Neuronal stem cell (in vitro differentiated cells): ENCODE data around the gene EED.

ENCODE experiments used
- DNase-seq: peaks from one replicate; pipeline ENCODE4 v3.0.0-alpha.2; 2013; ENCODE audit warnings: low spot score
- H2AFZ ChIP-seq: one replicate; pipeline ENCODE4 v1.6.1; 2013; ENCODE audit warnings: mild to moderate bottlenecking, low read length, inconsistent platforms
- H2AK5ac ChIP-seq: 2 replicates; pipeline ENCODE4 v1.6.1; 2013; ENCODE audit warnings: low read depth, mild to moderate bottlenecking, inconsistent platforms, low read length, moderate library complexity, mixed read lengths
- H2BK120ac ChIP-seq: 2 replicates; pipeline ENCODE4 v1.6.1; 2013; ENCODE audit warnings: low read depth, mild to moderate bottlenecking, inconsistent platforms, low read length, moderate library complexity, mixed read lengths
- H2BK12ac ChIP-seq: one replicate; pipeline ENCODE4 v1.6.1; 2013; ENCODE audit warnings: low read length, inconsistent platforms
- H2BK15ac ChIP-seq: 2 replicates; pipeline ENCODE4 v1.6.1; 2013; ENCODE audit warnings: mild to moderate bottlenecking, low read length, inconsistent platforms, mixed read lengths
- H2BK5ac ChIP-seq: one replicate; pipeline ENCODE4 v1.6.1; 2013; ENCODE audit warnings: inconsistent platforms, mild to moderate bottlenecking, low read length, moderate library complexity
- H3K14ac ChIP-seq: one replicate; pipeline ENCODE4 v1.6.1; 2013; ENCODE audit warnings: low read length, inconsistent platforms
- H3K18ac ChIP-seq: 2 replicates; pipeline ENCODE4 v1.6.1; 2013; ENCODE audit warnings: low read length, inconsistent platforms
- H3K23ac ChIP-seq: 2 replicates; pipeline ENCODE4 v1.6.1; 2013; ENCODE audit warnings: low read depth, mild to moderate bottlenecking, mixed read lengths, low read length, inconsistent platforms; ENCODE audit not compliant: poor library complexity
- H3K27ac ChIP-seq: replicated peaks from 3 replicates; pipeline ENCODE4 v1.5.1; 2013; ENCODE audit warnings: low read length, inconsistent platforms
- H3K27me3 ChIP-seq, 3 experiments: 2 replicates each; pipeline ENCODE4 v1.6.1; 2013; ENCODE audit warnings: low read length in 3 of 3, mild to moderate bottlenecking in 2 of 3, inconsistent platforms in 1 of 3, low read depth in 1 of 3, mixed read lengths in 1 of 3, moderate library complexity in 1 of 3; ENCODE audit not compliant: control insufficient read depth in 3 of 3, insufficient read depth in 3 of 3
- H3K36me3 ChIP-seq, 2 donors: replicated peaks in 1 of 2; 2 replicates each; pipeline ENCODE4 v1.6.1; 2013; ENCODE audit warnings: low read length in 2 of 2; ENCODE audit not compliant: control insufficient read depth in 2 of 2, insufficient read depth in 2 of 2
- H3K4ac ChIP-seq: 2 replicates; pipeline ENCODE4 v1.6.1; 2013; ENCODE audit warnings: inconsistent platforms, mild to moderate bottlenecking, low read length, moderate library complexity
- H3K4me1 ChIP-seq, 2 donors: 1 replicate in 1 of 2; 2 replicates in 1 of 2; pipeline ENCODE4 v1.6.1; 2013; ENCODE audit warnings: low read length in 2 of 2, low read depth in 1 of 2; ENCODE audit not compliant: control insufficient read depth in 2 of 2, insufficient read depth in 1 of 2
- H3K4me2 ChIP-seq: one replicate; pipeline ENCODE4 v1.6.1; 2013; ENCODE audit warnings: mild to moderate bottlenecking, low read length, inconsistent platforms; ENCODE audit not compliant: insufficient read depth, poor library complexity, severe bottlenecking
- H3K4me3 ChIP-seq, 2 donors: 2 replicates each; pipeline ENCODE4 v1.5.1; 2013; ENCODE audit warnings: low read length in 2 of 2, mild to moderate bottlenecking in 2 of 2, inconsistent platforms in 1 of 2, moderate library complexity in 1 of 2
- H3K79me1 ChIP-seq: one replicate; pipeline ENCODE4 v1.6.1; 2013; ENCODE audit warnings: low read depth, mild to moderate bottlenecking, inconsistent platforms, low read length, moderate library complexity
- H3K9ac ChIP-seq: one replicate; pipeline ENCODE4 v1.6.1; 2013; ENCODE audit warnings: mild to moderate bottlenecking, low read depth, low read length, inconsistent platforms; ENCODE audit not compliant: poor library complexity
- H3K9me3 ChIP-seq, 2 donors: replicated peaks in 1 of 2; 2 replicates each; pipeline versions ENCODE3 to v1.6.1; 2013; ENCODE audit warnings: low read length in 2 of 2, mild to moderate bottlenecking in 2 of 2, inconsistent platforms in 1 of 2, low read depth in 1 of 2, mixed read lengths in 1 of 2, moderate library complexity in 1 of 2; ENCODE audit not compliant: control insufficient read depth in 2 of 2, insufficient read depth in 1 of 2
- H4K8ac ChIP-seq: one replicate; pipeline ENCODE4 v1.6.1; 2013; ENCODE audit warnings: low read depth, mild to moderate bottlenecking, inconsistent platforms, low read length, moderate library complexity
- H4K91ac ChIP-seq: one replicate; pipeline ENCODE4 v1.6.1; 2013; ENCODE audit warnings: low read length, low read depth, mild to moderate bottlenecking, inconsistent platforms; ENCODE audit not compliant: poor library complexity
- WGBS, 2 donors: extraction: QIAGEN DNeasy Blood & Tissue Kit; methylation state at CpG; one replicate each; pipeline ENCODE4 v1.1.7; 2013; ENCODE audit warnings: missing lambda C conversion rate in 2 of 2, mixed read lengths in 1 of 2; ENCODE audit not compliant: insufficient read length in 2 of 2, insufficient replicate concordance in 1 of 2; ENCODE audit errors: extremely low coverage in 2 of 2; 5-methylcytosine and 5-hydroxymethylcytosine counted together

EED gene

DNA sequence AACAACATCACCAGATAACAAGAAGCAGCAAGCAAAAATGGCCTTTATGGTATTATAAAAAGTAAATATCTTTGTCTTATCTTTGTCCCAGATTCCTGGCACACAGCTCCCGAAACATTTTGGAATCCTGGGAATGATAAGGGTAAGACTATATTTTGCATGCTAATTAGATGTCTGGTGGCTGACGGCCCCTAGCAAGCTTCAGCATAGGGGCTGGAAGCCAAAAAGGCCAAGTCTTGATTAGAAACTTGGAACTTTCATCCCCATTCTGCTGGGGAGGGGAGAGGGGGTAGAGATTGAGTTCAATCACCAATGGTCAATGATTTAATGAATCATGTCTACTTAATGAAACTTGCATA lies 38.2 kb upstream of the EED start:
- Histone ChIP-seq H3K23ac (no peak overlapping the region), H2BK15ac (no peak overlapping the region), H3K27ac (no peak overlapping the region), H3K9ac (no peak overlapping the region), H3K4me3 (no peak overlapping the region), H2BK120ac (no peak overlapping the region), H3K18ac (no peak overlapping the region), H3K4ac (no peak overlapping the region), H2BK5ac (no peak overlapping the region), H3K36me3 (no peaks in the 10 kb centered on the region), H3K79me1 (no peaks in the 10 kb centered on the region), H3K4me2 (no peak overlapping the region), H2AK5ac (no peak overlapping the region), H3K9me3 (no peaks in the 10 kb centered on the region), H3K14ac (no peak overlapping the region), H4K91ac (no peak overlapping the region), H3K4me1 (no peaks in the 10 kb centered on the region), H3K27me3 (peaks cover 0 to 2% (median 0%) of the 10 kb centered on the region in 3 experiments), H2BK12ac (no peak overlapping the region), H2AFZ (no peak overlapping the region), H4K8ac (no peak overlapping the region)
- DNase-seq = no peak
- no CpG with 5 or more reads among the region's 2 CpGs for WGBS, 2 donors

DNA sequence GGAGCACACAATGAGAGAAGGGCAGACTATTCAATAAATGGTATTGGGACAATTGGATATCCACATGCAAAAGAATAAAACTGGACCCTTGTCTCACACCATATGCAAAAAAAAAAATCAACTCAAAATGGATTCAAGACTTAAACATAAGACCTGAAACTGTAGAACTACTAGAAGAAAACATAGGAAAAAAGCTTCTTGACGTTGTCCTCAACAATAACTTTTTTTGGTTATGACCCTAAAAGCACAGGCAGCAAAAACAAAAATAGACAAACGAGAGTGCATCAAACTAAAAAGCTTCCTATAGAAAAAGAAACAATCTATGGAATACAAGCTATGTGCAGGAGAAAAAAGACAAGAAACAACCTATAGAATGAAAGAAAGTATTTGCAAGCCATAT lies 37.1 kb upstream of the EED start:
- Histone ChIP-seq H4K8ac (no peak overlapping the region), H3K9ac (no peak overlapping the region), H3K4me3 (no peak overlapping the region), H4K91ac (no peak overlapping the region), H3K18ac (no peak overlapping the region), H3K9me3 (no peaks in the 10 kb centered on the region), H2BK5ac (no peak overlapping the region), H2AFZ (no peak overlapping the region), H3K23ac (no peak overlapping the region), H3K79me1 (no peaks in the 10 kb centered on the region), H3K27ac (no peak overlapping the region), H2BK12ac (no peak overlapping the region), H2AK5ac (no peak overlapping the region), H3K4me2 (no peak overlapping the region), H3K4me1 (no peaks in the 10 kb centered on the region), H2BK15ac (no peak overlapping the region), H3K4ac (no peak overlapping the region), H3K14ac (no peak overlapping the region), H2BK120ac (no peak overlapping the region), H3K27me3 (peaks cover 0 to 5% (median 0%) of the 10 kb centered on the region in 3 experiments), H3K36me3 (no peaks in the 10 kb centered on the region)
- WGBS, 2 donors = no CpG with 5 or more reads among the region's 2 CpGs
- no peak for DNase-seq

DNA sequence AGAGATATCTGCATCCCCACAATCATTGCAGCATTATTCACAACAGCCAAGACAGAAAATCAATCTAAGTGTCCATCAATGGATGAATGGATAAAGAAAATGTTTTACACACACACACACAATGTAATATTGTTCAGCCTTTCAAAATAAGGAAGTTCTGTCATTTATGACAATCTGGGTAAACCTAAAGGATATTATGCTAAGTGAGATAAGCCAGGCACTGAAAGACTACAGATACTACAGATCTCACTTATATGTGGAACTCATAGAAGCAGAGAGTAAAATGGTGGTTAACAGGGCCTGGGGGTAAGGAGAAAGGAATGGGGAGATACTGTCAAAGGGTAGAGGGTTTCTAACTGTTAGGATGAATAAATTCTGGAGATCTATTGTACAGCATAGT lies 36.0 kb upstream of the EED start:
- no peak overlapping the region for H3K14ac ChIP-seq
- H2BK5ac ChIP-seq = no peak overlapping the region
- H3K9ac ChIP-seq = no peak overlapping the region
- no peak overlapping the region for H3K18ac ChIP-seq
- H2BK12ac ChIP-seq = no peak overlapping the region
- no peak overlapping the region for H4K8ac ChIP-seq
- H3K4ac ChIP-seq = no peak overlapping the region
- no peak overlapping the region for H3K27ac ChIP-seq
- no peak for DNase-seq
- no peaks in the 10 kb centered on the region for H3K36me3 ChIP-seq
- H2BK15ac ChIP-seq = no peak overlapping the region
- H2AK5ac ChIP-seq = no peak overlapping the region
- no peak overlapping the region for H2BK120ac ChIP-seq
- H3K23ac ChIP-seq = no peak overlapping the region
- H3K27me3 ChIP-seq = peaks cover 0 to 6% (median 0%) of the 10 kb centered on the region in 3 experiments
- H4K91ac ChIP-seq = no peak overlapping the region
- H3K4me1 ChIP-seq = no peaks in the 10 kb centered on the region
- no peak overlapping the region for H3K4me3 ChIP-seq
- H2AFZ ChIP-seq = no peak overlapping the region
- no peaks in the 10 kb centered on the region for H3K79me1 ChIP-seq
- no peaks in the 10 kb centered on the region for H3K9me3 ChIP-seq
- H3K4me2 ChIP-seq = no peak overlapping the region

DNA sequence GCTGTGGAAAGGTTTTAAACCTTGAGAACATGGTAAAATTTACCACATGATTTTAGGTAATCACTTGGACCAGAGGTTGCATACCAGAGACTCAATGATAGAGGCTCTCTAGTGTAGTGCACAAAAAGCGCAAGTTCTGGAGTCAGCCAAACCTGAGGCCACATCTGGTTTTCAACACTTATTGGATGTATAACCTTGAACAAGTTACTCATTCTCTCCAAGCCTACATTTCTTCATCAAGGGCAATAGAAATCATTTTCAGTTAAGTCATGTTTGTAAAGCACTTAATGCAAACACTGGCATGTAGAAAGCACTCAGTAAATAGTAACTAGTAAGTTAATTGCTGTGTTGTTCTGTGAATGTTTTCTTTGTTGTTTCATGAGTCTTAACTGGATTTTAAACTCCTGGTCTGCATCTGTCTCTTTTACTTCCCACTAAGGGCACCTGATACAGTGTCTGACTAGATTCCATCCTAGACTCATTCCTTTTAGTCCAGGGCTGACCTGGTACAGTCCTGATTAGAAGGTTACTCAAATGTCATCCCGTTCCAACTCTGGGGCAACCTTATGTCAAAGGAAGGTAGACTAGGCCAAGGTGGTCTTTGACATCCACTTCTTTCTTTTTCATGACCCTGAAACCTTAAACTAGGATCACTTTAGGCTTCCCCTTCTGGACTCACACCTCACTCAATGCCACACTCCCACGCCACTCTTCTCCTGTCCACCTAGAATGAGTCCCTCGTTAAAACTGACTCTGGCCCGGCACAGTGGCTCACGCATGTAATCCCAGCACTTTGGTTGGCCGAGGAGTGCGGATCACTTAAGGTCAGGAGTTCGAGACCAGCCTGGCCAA lies 34.5 kb upstream of the EED start:
- Histone ChIP-seq H3K23ac (no peak overlapping the region), H2BK15ac (no peak overlapping the region), H2AFZ (no peak overlapping the region), H3K27ac (no peak overlapping the region), H3K4ac (no peak overlapping the region), H2BK12ac (no peak overlapping the region), H2BK5ac (no peak overlapping the region), H4K8ac (no peak overlapping the region), H2BK120ac (no peak overlapping the region), H3K27me3 (peaks cover 0 to 6% (median 0%) of the 10 kb centered on the region in 3 experiments), H3K18ac (no peak overlapping the region), H3K36me3 (no peaks in the 10 kb centered on the region), H3K4me2 (no peak overlapping the region), H3K14ac (no peak overlapping the region), H3K9me3 (no peaks in the 10 kb centered on the region), H2AK5ac (no peak overlapping the region), H3K4me1 (no peaks in the 10 kb centered on the region), H3K9ac (no peak overlapping the region), H3K4me3 (no peak overlapping the region), H4K91ac (no peak overlapping the region), H3K79me1 (no peaks in the 10 kb centered on the region)
- no CpG with 5 or more reads among the region's 9 CpGs for WGBS, 2 donors
- no peak for DNase-seq
